HUES48 (cell line): ENCODE measurements around the gene POLR1C.
"Not testable (repeated sequence)": the region's sequence is repeated elsewhere in the genome, so short reads cannot be mapped to it uniquely, and the experiment has no call there.

ENCODE experiments used
- H3K27ac ChIP-seq: one replicate; pipeline ENCODE4 v1.7.0; 2013; ENCODE audit warnings: low read depth, low read length, inconsistent platforms
- H3K27me3 ChIP-seq: 2 replicates; pipeline ENCODE4 v1.6.1; 2013; ENCODE audit warnings: mild to moderate bottlenecking, low read length; ENCODE audit not compliant: control insufficient read depth, insufficient read depth
- H3K36me3 ChIP-seq: 2 replicates; pipeline ENCODE4 v1.6.1; 2013; ENCODE audit warnings: low read length; ENCODE audit not compliant: control insufficient read depth, insufficient read depth
- H3K4me1 ChIP-seq: 2 replicates; pipeline ENCODE4 v1.6.1; 2013; ENCODE audit warnings: mild to moderate bottlenecking, low read length; ENCODE audit not compliant: control insufficient read depth, insufficient read depth
- H3K4me3 ChIP-seq: 2 replicates; pipeline ENCODE4 v1.5.1; 2013; ENCODE audit warnings: mild to moderate bottlenecking, low read depth, low read length
- H3K9ac ChIP-seq: 2 replicates; pipeline ENCODE4 v1.6.1; 2013; ENCODE audit warnings: mild to moderate bottlenecking, low read depth, low read length, moderate library complexity
- H3K9me3 ChIP-seq: 2 replicates; pipeline ENCODE4 v1.6.1; 2013; ENCODE audit warnings: low read length; ENCODE audit not compliant: control insufficient read depth, insufficient read depth

Gene POLR1C

GRCh38 chr6:43516697-43517504 is at the start of gene POLR1C, which contains the start of gene YIPF3:
Gene POLR1C, plus strand, starts transcription at chr6:43517089. Its CDS starts 21 bp downstream, at chr6:43517110.
Gene YIPF3, minus strand, starts transcription at chr6:43516926. Its CDS starts 119 bp downstream, at chr6:43516807.
- Histone ChIP-seq H3K4me1 (peaks cover 16% of the 10 kb centered on the region), H3K9ac (peak within 1 kb of the TSS; percentile 97), H3K27me3 (no peaks in the 10 kb centered on the region), H3K27ac (peak within 1 kb of the TSS; percentile 85), H3K4me3 (peak within 1 kb of the TSS; percentile 95), H3K36me3 (peaks cover 67% of the 10 kb centered on the region), H3K9me3 (no peaks in the 10 kb centered on the region)

GRCh38 chr6:43467265-43467664 is 49.6 kb upstream of the POLR1C start:
- not testable (repeated sequence) for H3K4me1 ChIP-seq, H3K36me3 ChIP-seq, H3K27me3 ChIP-seq, H3K27ac ChIP-seq, H3K4me3 ChIP-seq, H3K9me3 ChIP-seq, H3K9ac ChIP-seq

- Histone ChIP-seq H3K27me3 (no peaks in the 10 kb centered on the region), H3K36me3 (no peaks in the 10 kb centered on the region), H3K4me3 (no peak overlapping the region), H3K27ac (no peak overlapping the region), H3K9me3 (no peaks in the 10 kb centered on the region), H3K4me1 (0 out of 2 replicates have a peak, but pooled peaks cover 9% of the 10 kb centered on the region), H3K9ac (no peak overlapping the region)
Measured at GRCh38 chr6:43467752-43468151, 49.1 kb upstream of the POLR1C start.

- no peak overlapping the region for H3K4me3 ChIP-seq
- H3K36me3 ChIP-seq: no peaks in the 10 kb centered on the region
- no peak overlapping the region for H3K27ac ChIP-seq
- H3K27me3 ChIP-seq: no peaks in the 10 kb centered on the region
- no peaks in the 10 kb centered on the region for H3K9me3 ChIP-seq
- H3K4me1 ChIP-seq: 0 out of 2 replicates have a peak, but pooled peaks cover 9% of the 10 kb centered on the region
- H3K9ac ChIP-seq: no peak overlapping the region
Measured at GRCh38 chr6:43468240-43468639, 48.6 kb upstream of the POLR1C start.

- no peak overlapping the region for H3K27ac ChIP-seq
- no peaks in the 10 kb centered on the region for H3K9me3 ChIP-seq
- no peaks in the 10 kb centered on the region for H3K27me3 ChIP-seq
- H3K4me1 ChIP-seq: 0 out of 2 replicates have a peak, but pooled peaks cover 9% of the 10 kb centered on the region
- H3K4me3 ChIP-seq: no peak overlapping the region
- H3K36me3 ChIP-seq: no peaks in the 10 kb centered on the region
- no peak overlapping the region for H3K9ac ChIP-seq
Measured at GRCh38 chr6:43468748-43469681, 47.9 kb upstream of the POLR1C start.

GRCh38 chr6:43469947-43470346 is 46.9 kb upstream of the POLR1C start:
- Histone ChIP-seq H3K27me3 (no peaks in the 10 kb centered on the region), H3K9ac (no peak overlapping the region), H3K9me3 (no peaks in the 10 kb centered on the region), H3K4me3 (no peak overlapping the region), H3K4me1 (0 out of 2 replicates have a peak, but pooled peaks cover 9% of the 10 kb centered on the region), H3K27ac (no peak overlapping the region), H3K36me3 (no peaks in the 10 kb centered on the region)

- Histone ChIP-seq H3K4me3 (no peak overlapping the region), H3K27ac (no peak overlapping the region), H3K9ac (no peak overlapping the region), H3K4me1 (0 out of 2 replicates have a peak, but pooled peaks cover 9% of the 10 kb centered on the region), H3K27me3 (no peaks in the 10 kb centered on the region), H3K36me3 (no peaks in the 10 kb centered on the region), H3K9me3 (no peaks in the 10 kb centered on the region)
Measured at GRCh38 chr6:43471399-43471798, 45.5 kb upstream of the POLR1C start.

GRCh38 chr6:43472515-43472914 is 44.4 kb upstream of the POLR1C start:
- H3K9ac ChIP-seq: no peak overlapping the region
- no peak overlapping the region for H3K4me3 ChIP-seq
- H3K27ac ChIP-seq: no peak overlapping the region
- no peaks in the 10 kb centered on the region for H3K27me3 ChIP-seq
- H3K9me3 ChIP-seq: no peaks in the 10 kb centered on the region
- peaks cover 12% of the 10 kb centered on the region; the same call in 1 of the 2 replicates for H3K4me1 ChIP-seq
- H3K36me3 ChIP-seq: no peaks in the 10 kb centered on the region

- no peak overlapping the region for H3K9ac ChIP-seq
- H3K4me3 ChIP-seq: no peak overlapping the region
- no peaks in the 10 kb centered on the region for H3K9me3 ChIP-seq
- no peak overlapping the region for H3K27ac ChIP-seq
- 0 out of 2 replicates have a peak, but pooled peaks cover 4% of the 10 kb centered on the region for H3K36me3 ChIP-seq
- peaks cover 10% of the 10 kb centered on the region for H3K4me1 ChIP-seq
- no peaks in the 10 kb centered on the region for H3K27me3 ChIP-seq
Measured at GRCh38 chr6:43475516-43475915, 41.4 kb upstream of the POLR1C start.

GRCh38 chr6:43476746-43477145 is 40.1 kb upstream of the POLR1C start:
- Histone ChIP-seq H3K27ac (no peak overlapping the region), H3K9ac (no peak overlapping the region), H3K4me3 (peak overlapping the region; percentile 65), H3K9me3 (no peaks in the 10 kb centered on the region), H3K36me3 (0 out of 2 replicates have a peak, but pooled peaks cover 4% of the 10 kb centered on the region), H3K27me3 (no peaks in the 10 kb centered on the region), H3K4me1 (peaks cover 17% of the 10 kb centered on the region)
